ENCODE measurements around the gene ALAS1.
"Not testable (repeated sequence)": the region's sequence is repeated elsewhere in the genome, so short reads cannot be mapped to it uniquely, and the experiment has no call there.

GRCh38 chr3:52170217-52170616 is 27.7 kb upstream of the ALAS1 start:
- TF ChIP-seq CTCF, POLR2A (IDR thresholded peaks at IDR 0.05): not testable (repeated sequence)

All from body of pancreas (tissue), 4 donors.